Activated T-cell treated with anti-CD3 and anti-CD28 coated beads for 24 hours (primary cell): ENCODE data around the gene KRTAP25-1.

Experiments
- DNase-seq: peaks from one replicate; pipeline ENCODE4 v3.0.0-alpha.2; 2020; ENCODE audit warnings: low read depth

Gene KRTAP25-1

GRCh38 chr21:30289215-30289614 lies at the start of gene KRTAP25-1:
TSS of gene KRTAP25-1 (minus strand) at chr21:30289514. CDS start at chr21:30289490, 24 bp downstream.
- no peak for DNase-seq

GRCh38 chr21:30338717-30339116 lies 49.4 kb upstream of the KRTAP25-1 start:
- DNase-seq = no peak

GRCh38 chr21:30337772-30338171 lies 48.5 kb upstream of the KRTAP25-1 start:
- no peak for DNase-seq

- DNase-seq = no peak
Observed at GRCh38 chr21:30337276-30337744, 48.0 kb upstream of the KRTAP25-1 start, which contains the start of gene KRTAP27-1. TSS of gene KRTAP27-1 (minus strand) at chr21:30337694. CDS start at chr21:30337668, 26 bp downstream.

- DNase-seq = no peak
Observed at GRCh38 chr21:30336596-30336995, 47.3 kb upstream of the KRTAP25-1 start.

GRCh38 chr21:30333736-30334135 lies 44.4 kb upstream of the KRTAP25-1 start:
- no peak for DNase-seq

- no peak for DNase-seq
Observed at GRCh38 chr21:30332681-30333080, 43.4 kb upstream of the KRTAP25-1 start.

- no peak for DNase-seq
Observed at GRCh38 chr21:30329203-30329875, 40.0 kb upstream of the KRTAP25-1 start.

- no peak for DNase-seq
Observed at GRCh38 chr21:30326390-30326789, 37.1 kb upstream of the KRTAP25-1 start.

GRCh38 chr21:30320215-30320614 lies 30.9 kb upstream of the KRTAP25-1 start, which contains the start of gene KRTAP26-1:
TSS of gene KRTAP26-1 (minus strand) at chr21:30320315. CDS start at chr21:30320035, 280 bp downstream.
- DNase-seq = no peak

GRCh38 chr21:30315701-30316100 lies 26.4 kb upstream of the KRTAP25-1 start:
- no peak for DNase-seq

GRCh38 chr21:30306884-30307283 lies 17.6 kb upstream of the KRTAP25-1 start:
- no peak for DNase-seq

- no peak for DNase-seq
Observed at GRCh38 chr21:30305136-30305535, 15.8 kb upstream of the KRTAP25-1 start.

GRCh38 chr21:30282850-30283249 lies 6.5 kb downstream of the KRTAP25-1 start, which contains the start of gene KRTAP24-1:
TSS of gene KRTAP24-1 (minus strand) at chr21:30282950. CDS start at chr21:30282932, 18 bp downstream.
- DNase-seq = no peak

- DNase-seq = no peak
Observed at GRCh38 chr21:30271611-30272010, 17.7 kb downstream of the KRTAP25-1 start.

GRCh38 chr21:30271156-30271555 lies 18.2 kb downstream of the KRTAP25-1 start:
- no peak for DNase-seq

GRCh38 chr21:30269803-30270530 lies 19.3 kb downstream of the KRTAP25-1 start:
- DNase-seq = no peak

- no peak for DNase-seq
Observed at GRCh38 chr21:30268608-30269197, 20.6 kb downstream of the KRTAP25-1 start.

GRCh38 chr21:30257773-30258172 lies 31.5 kb downstream of the KRTAP25-1 start:
- DNase-seq = no peak

- DNase-seq = no peak
Observed at GRCh38 chr21:30256100-30256499, 33.2 kb downstream of the KRTAP25-1 start.

GRCh38 chr21:30255679-30256078 lies 33.6 kb downstream of the KRTAP25-1 start:
- DNase-seq = no peak

GRCh38 chr21:30251781-30252180 lies 37.5 kb downstream of the KRTAP25-1 start:
- DNase-seq = no peak

- DNase-seq = no peak
Observed at GRCh38 chr21:30249936-30250335, 39.4 kb downstream of the KRTAP25-1 start.
